Sigmoid colon (tissue), 4 donors: ENCODE measurements around the gene IL34.
A peak's percentile ranks its signal among the peaks of the same experiment; 100 is the strongest.

Source experiments
- POLR2A ChIP-seq, 2 donors: fragments of 450-650 bp; IDR thresholded peaks; one replicate each; pipeline ENCODE4 v1.6.1; 2016; ENCODE audit warnings: antibody characterized with exemption in 2 of 2, mild to moderate bottlenecking in 2 of 2, moderate library complexity in 2 of 2
- POLR2AphosphoS5 ChIP-seq, 4 donors: sonication (generic); formaldehyde crosslinking; IDR thresholded peaks; one replicate each; pipeline ENCODE4 v1.6.1; 2017; ENCODE audit warnings: antibody characterized with exemption in 4 of 4
- TF ChIP-seq, protein P1 (sequence below), 4 experiments: fragments of 450-650 bp in 3 of 4; fragments of 200-600 bp in 1 of 4; IDR thresholded peaks; one replicate each; pipeline ENCODE4 v1.5.1; 2016 to 2019; ENCODE audit warnings: antibody characterized with exemption in 4 of 4, mild to moderate bottlenecking in 3 of 4, moderate library complexity in 2 of 4

GRCh38 chr16:70679671-70680494, 33.5 kb downstream of the IL34 start:
- TF ChIP-seq, protein P1, sequence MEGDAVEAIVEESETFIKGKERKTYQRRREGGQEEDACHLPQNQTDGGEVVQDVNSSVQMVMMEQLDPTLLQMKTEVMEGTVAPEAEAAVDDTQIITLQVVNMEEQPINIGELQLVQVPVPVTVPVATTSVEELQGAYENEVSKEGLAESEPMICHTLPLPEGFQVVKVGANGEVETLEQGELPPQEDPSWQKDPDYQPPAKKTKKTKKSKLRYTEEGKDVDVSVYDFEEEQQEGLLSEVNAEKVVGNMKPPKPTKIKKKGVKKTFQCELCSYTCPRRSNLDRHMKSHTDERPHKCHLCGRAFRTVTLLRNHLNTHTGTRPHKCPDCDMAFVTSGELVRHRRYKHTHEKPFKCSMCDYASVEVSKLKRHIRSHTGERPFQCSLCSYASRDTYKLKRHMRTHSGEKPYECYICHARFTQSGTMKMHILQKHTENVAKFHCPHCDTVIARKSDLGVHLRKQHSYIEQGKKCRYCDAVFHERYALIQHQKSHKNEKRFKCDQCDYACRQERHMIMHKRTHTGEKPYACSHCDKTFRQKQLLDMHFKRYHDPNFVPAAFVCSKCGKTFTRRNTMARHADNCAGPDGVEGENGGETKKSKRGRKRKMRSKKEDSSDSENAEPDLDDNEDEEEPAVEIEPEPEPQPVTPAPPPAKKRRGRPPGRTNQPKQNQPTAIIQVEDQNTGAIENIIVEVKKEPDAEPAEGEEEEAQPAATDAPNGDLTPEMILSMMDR (IDR thresholded peaks at IDR 0.05) = peak in 2 of 4 experiments; percentile 14 to 78
- TF ChIP-seq POLR2AphosphoS5 (IDR thresholded peaks at IDR 0.05) = peak in 1 of 4 donors; percentile 1
- no peak for TF ChIP-seq POLR2A (IDR thresholded peaks at IDR 0.05)
